Stimulated activated CD8-positive, alpha-beta memory T cell treated with anti-CD3 and anti-CD28 coated beads, Interleukin-15, amount 100 ng/mL, for 4 hours (primary cell): ENCODE measurements around the gene GFRAL.

Experiments used
- DNase-seq, 2 donors: peaks; one replicate each; pipeline ENCODE4 v3.0.0-alpha.2; 2020; ENCODE audit warnings: low read depth in 2 of 2

The GFRAL gene

GRCh38 chr6:55433446-55434130 lies 106.3 kb downstream of the GFRAL start:
- no peak for DNase-seq

- DNase-seq: no peak
Measured at GRCh38 chr6:55437141-55437540, 109.9 kb downstream of the GFRAL start.

- no peak for DNase-seq
Measured at GRCh38 chr6:55438203-55438602, 110.9 kb downstream of the GFRAL start.

GRCh38 chr6:55443238-55444134 lies 116.2 kb downstream of the GFRAL start:
- DNase-seq: no peak

GRCh38 chr6:55445648-55446204 lies 118.5 kb downstream of the GFRAL start:
- DNase-seq: no peak

GRCh38 chr6:55447891-55448290 lies 120.6 kb downstream of the GFRAL start:
- DNase-seq: no peak

GRCh38 chr6:55448451-55448850 lies 121.2 kb downstream of the GFRAL start:
- no peak for DNase-seq

GRCh38 chr6:55449225-55449624 lies 122.0 kb downstream of the GFRAL start:
- no peak for DNase-seq

- DNase-seq: no peak
Measured at GRCh38 chr6:55450005-55450404, 122.7 kb downstream of the GFRAL start.
